Caco-2 (cell line): ENCODE measurements around the gene PARD3B. TPM values are rescaled to one million over a fixed set of nuclear protein-coding genes. Genes with fewer than 3 reads are reported as not detected.

Source experiments
- BruUV-seq: library from RNA; stranded (reverse); fragments of 400-500 nt; replicated peaks from 2 replicates; lab custom pipeline; 2021; lab: Mats Ljungman, UMichigan
- CTCF ChIA-PET: fragments of 300-600 bp; sonication (Branson Sonifier 250); formaldehyde crosslinking; loops from one replicate; lab custom pipeline; 2022; ENCODE audit warnings: antibody characterized with exemption; lab: Charles Lee
- POLR2A ChIA-PET: fragments of 300-600 bp; sonication (Branson Sonifier 250); formaldehyde crosslinking; loops from one replicate; lab custom pipeline; 2022; ENCODE audit warnings: antibody characterized with exemption; lab: Charles Lee
- DNase-seq, 2 experiments: peaks; one replicate each; pipeline versions ENCODE4 v3.0.0 to v3.0.0-alpha.2; 2020 to 2022
- H3K27me3 ChIP-seq: replicated peaks from 2 replicates; pipeline ENCODE4 v1.6.0; 2011; ENCODE audit warnings: low read length; ENCODE audit not compliant: control insufficient read depth, insufficient read depth
- H3K36me3 ChIP-seq: 2 replicates; pipeline ENCODE4 v1.5.1; 2011; ENCODE audit warnings: low read length; ENCODE audit not compliant: control insufficient read depth, insufficient read depth
- H3K4me1 ChIP-seq: fragments of 250-450 bp; sonication (Bioruptor Pico); 2 replicates; pipeline ENCODE4 v1.5.1; 2020; ENCODE audit warnings: mild to moderate bottlenecking
- H3K4me3 ChIP-seq: 2 replicates; pipeline ENCODE4 v1.5.1; 2011; ENCODE audit warnings: low read depth, mild to moderate bottlenecking, control low read depth, low read length
- H3K9me3 ChIP-seq: fragments of 250-450 bp; sonication (Bioruptor Pico); 2 replicates; pipeline ENCODE4 v1.5.1; 2020; ENCODE audit warnings: mild to moderate bottlenecking, moderate library complexity
- H3K27ac Mint-ChIP-seq: one replicate; pipeline ENCODE4 v1.8.0; 2022; ENCODE audit warnings: mixed read lengths; ENCODE audit not compliant: unreplicated experiment
- H3K27me3 Mint-ChIP-seq: one replicate; pipeline ENCODE4 v1.8.0; 2022; ENCODE audit warnings: mixed read lengths; ENCODE audit not compliant: insufficient read depth, unreplicated experiment
- H3K36me3 Mint-ChIP-seq: one replicate; pipeline ENCODE4 v1.8.0; 2022; ENCODE audit warnings: mild to moderate bottlenecking, mixed read lengths; ENCODE audit not compliant: insufficient read depth, unreplicated experiment
- H3K4me1 Mint-ChIP-seq: one replicate; pipeline ENCODE4 v1.8.0; 2022; ENCODE audit warnings: low read depth, mixed read lengths; ENCODE audit not compliant: unreplicated experiment
- H3K4me3 Mint-ChIP-seq: one replicate; pipeline ENCODE4 v1.8.0; 2022; ENCODE audit warnings: mild to moderate bottlenecking, moderate library complexity, mixed read lengths; ENCODE audit not compliant: unreplicated experiment
- H3K9me3 Mint-ChIP-seq: one replicate; pipeline ENCODE4 v1.8.0; 2022; ENCODE audit warnings: mixed read lengths; ENCODE audit not compliant: unreplicated experiment
- CTCF ChIP-seq, 2 experiments: fragments of 200-600 bp in 1 of 2; IDR thresholded peaks; 1 replicate in 1 of 2; 2 replicates in 1 of 2; pipeline versions ENCODE4 v1.5.1 to v1.8.0; 2011 to 2022; ENCODE audit warnings: antibody characterized with exemption in 1 of 2, control low read depth in 1 of 2, inconsistent platforms in 1 of 2, low read depth in 1 of 2, low read length in 1 of 2, mild to moderate bottlenecking in 1 of 2, moderate library complexity in 1 of 2; ENCODE audit not compliant: insufficient read depth in 1 of 2, severe bottlenecking in 1 of 2, unreplicated experiment in 1 of 2
- intact Hi-C: fragments of 100-400 bp; cut with micrococcal nuclease; formaldehyde crosslinking; loops from one replicate; pipeline ENCODE4 v1.10.0; 2022; ENCODE audit not compliant: unreplicated experiment
- total RNA-seq: library from RNA; stranded (reverse); gene quantifications from 2 replicates; pipeline ENCODE4 v1.2.3, GENCODE V29; 2022

Gene PARD3B
- total RNA-seq, 1 experiment from 2014 or later, result 68.9 TPM

DNA sequence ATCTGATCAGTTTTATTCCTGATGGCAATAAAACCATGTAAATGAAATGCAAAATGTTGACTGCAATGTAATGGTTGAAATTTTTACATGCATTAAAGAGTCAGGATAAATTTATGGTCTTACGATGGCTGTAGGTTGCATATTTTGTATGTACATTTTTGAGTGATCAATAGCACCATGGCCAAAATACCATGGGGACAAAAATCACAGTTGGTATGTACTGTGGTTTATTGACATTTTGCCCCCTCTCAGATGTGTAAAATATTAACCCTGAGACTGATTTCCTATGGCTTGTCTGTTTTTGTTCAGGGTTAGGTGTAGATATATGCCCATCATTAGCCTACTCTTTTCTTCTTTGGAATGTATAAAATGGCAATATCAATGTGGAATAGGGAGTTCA lies 138.1 kb downstream of the PARD3B start:
- no TSS peak for BruUV-seq
- Histone ChIP-seq H3K27me3 (no peaks in the 10 kb centered on the region), H3K4me1 (peaks cover 71% of the 10 kb centered on the region), H3K36me3 (no peaks in the 10 kb centered on the region), H3K9me3 (no peaks in the 10 kb centered on the region), H3K4me3 (no peak overlapping the region)
- DNase-seq, result no peak
- Mint-ChIP-seq H3K27ac (no peak overlapping the region), H3K36me3 (peaks cover 12% of the 10 kb centered on the region), H3K4me3 (no peak overlapping the region), H3K9me3 (no peaks in the 10 kb centered on the region), H3K4me1 (peaks cover 24% of the 10 kb centered on the region), H3K27me3 (no peaks in the 10 kb centered on the region)
- TF ChIP-seq CTCF (IDR thresholded peaks at IDR 0.05; ENCODE audit: insufficient read depth in 1 of 2, low read depth in 1 of 2, low read length in 1 of 2, severe bottlenecking in 1 of 2, unreplicated experiment in 1 of 2), result no peak
- intact Hi-C loops, result no loop called here
- ChIA-PET CTCF (no interaction called here), POLR2A (no interaction called here)

DNA sequence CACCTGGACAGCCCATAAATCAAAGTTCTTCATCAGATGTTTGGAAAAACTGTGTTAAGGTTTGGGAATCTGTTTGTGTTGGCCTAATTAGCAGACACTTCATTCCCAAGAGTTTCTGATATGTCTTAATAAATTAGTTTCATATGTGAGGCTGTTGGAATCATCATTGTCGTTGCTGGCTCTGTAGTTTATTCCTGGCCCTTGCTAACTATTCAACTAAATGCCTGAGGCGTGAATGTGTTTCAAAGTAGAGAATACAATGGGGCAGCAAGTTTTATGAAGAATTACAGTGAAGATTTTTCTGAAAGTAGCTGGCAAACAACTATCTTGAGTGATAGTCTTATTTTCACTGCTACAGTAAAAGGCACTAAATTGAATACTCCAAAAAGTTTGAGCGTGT lies 141.1 kb downstream of the PARD3B start:
- H3K4me1 Mint-ChIP-seq, result peaks cover 11% of the 10 kb centered on the region
- Histone ChIP-seq H3K27me3 (no peaks in the 10 kb centered on the region), H3K9me3 (no peaks in the 10 kb centered on the region), H3K36me3 (no peaks in the 10 kb centered on the region), H3K4me1 (peaks cover 53% of the 10 kb centered on the region), H3K4me3 (no peak overlapping the region)
- H3K9me3 Mint-ChIP-seq, result no peaks in the 10 kb centered on the region
- H3K4me3 Mint-ChIP-seq, result no peak overlapping the region
- intact Hi-C loops, result no loop called here
- peaks cover 22% of the 10 kb centered on the region for H3K36me3 Mint-ChIP-seq
- no peak for DNase-seq
- BruUV-seq, result no TSS peak
- no peaks in the 10 kb centered on the region for H3K27me3 Mint-ChIP-seq
- no peak for TF ChIP-seq CTCF (IDR thresholded peaks at IDR 0.05; ENCODE audit: insufficient read depth in 1 of 2, low read depth in 1 of 2, low read length in 1 of 2, severe bottlenecking in 1 of 2, unreplicated experiment in 1 of 2)
- POLR2A ChIA-PET, result no interaction called here
- CTCF ChIA-PET, result no interaction called here
- no peak overlapping the region for H3K27ac Mint-ChIP-seq

GRCh38 chr2:204687776-204688175 lies 142.5 kb downstream of the PARD3B start:
- ChIA-PET CTCF (no interaction called here), POLR2A (no interaction called here)
- H3K27ac Mint-ChIP-seq, result peak overlapping the region; percentile 32

More at GRCh38 chr2:204687776-204688175, 142.5 kb downstream of the PARD3B start:
- H3K27me3 Mint-ChIP-seq, result no peaks in the 10 kb centered on the region
- H3K36me3 Mint-ChIP-seq, result peaks cover 22% of the 10 kb centered on the region
- H3K27me3 ChIP-seq, result no peaks in the 10 kb centered on the region
- intact Hi-C loops, result no loop called here
- no peak for DNase-seq
- BruUV-seq, result no TSS peak
- H3K36me3 ChIP-seq, result no peaks in the 10 kb centered on the region
- no peak overlapping the region for H3K4me3 Mint-ChIP-seq
- TF ChIP-seq CTCF (IDR thresholded peaks at IDR 0.05; ENCODE audit: insufficient read depth in 1 of 2, low read depth in 1 of 2, low read length in 1 of 2, severe bottlenecking in 1 of 2, unreplicated experiment in 1 of 2), result no peak
- H3K9me3 Mint-ChIP-seq, result no peaks in the 10 kb centered on the region
- H3K4me1 ChIP-seq, result peaks cover 47% of the 10 kb centered on the region
- H3K4me3 ChIP-seq, result no peak overlapping the region
- no peaks in the 10 kb centered on the region for H3K9me3 ChIP-seq
- peaks cover 6% of the 10 kb centered on the region for H3K4me1 Mint-ChIP-seq
